CD4-positive, alpha-beta T cell treated with Interleukin-10 for 1 hour (primary cell): ENCODE results near the gene INIP.

ENCODE experiments used
- DNase-seq: peaks from one replicate; pipeline ENCODE4 v3.0.0-alpha.2; 2020

Gene INIP

GRCh38 chr9:112669326-112669725, 48.6 kb downstream of the INIP start:
- DNase-seq, result no peak

GRCh38 chr9:112665347-112665746, 52.6 kb downstream of the INIP start:
- no peak for DNase-seq

- DNase-seq, result no peak
Measured at GRCh38 chr9:112664531-112664930, 53.4 kb downstream of the INIP start.

- no peak for DNase-seq
Measured at GRCh38 chr9:112663681-112664080, 54.2 kb downstream of the INIP start.

- no peak for DNase-seq
Measured at GRCh38 chr9:112659906-112660305, 58.0 kb downstream of the INIP start.

GRCh38 chr9:112655668-112656067, 62.2 kb downstream of the INIP start:
- DNase-seq, result no peak

GRCh38 chr9:112654282-112654681, 63.6 kb downstream of the INIP start:
- DNase-seq, result no peak

- no peak for DNase-seq
Measured at GRCh38 chr9:112648624-112649023, 69.3 kb downstream of the INIP start.

GRCh38 chr9:112647596-112647995, 70.3 kb downstream of the INIP start:
- DNase-seq, result no peak

GRCh38 chr9:112642126-112642525, 75.8 kb downstream of the INIP start:
- no peak for DNase-seq

GRCh38 chr9:112640311-112640710, 77.6 kb downstream of the INIP start:
- no peak for DNase-seq
